MM.1S (cell line): ENCODE measurements around the gene GFI1.

Experiments
- DNase-seq: peaks from one replicate; pipeline ENCODE4 v3.0.0-alpha.2; 2015
- H2AFZ ChIP-seq: fragments of 300-600 bp; sonication (generic); 2 replicates; pipeline ENCODE4 v1.6.0; 2016; ENCODE audit warnings: antibody characterized with exemption, low read length
- H3F3A ChIP-seq: fragments of 300-600 bp; sonication (generic); 2 replicates; pipeline ENCODE4 v1.6.1; 2016; ENCODE audit warnings: mild to moderate bottlenecking, antibody characterized with exemption, low read length, moderate library complexity, mixed read lengths; ENCODE audit not compliant: insufficient read depth
- H3K27ac ChIP-seq: fragments of 300-600 bp; sonication (generic); 2 replicates; pipeline ENCODE4 v1.5.1; 2016; ENCODE audit warnings: mild to moderate bottlenecking, low read length
- H3K27me3 ChIP-seq: fragments of 300-600 bp; sonication (generic); replicated peaks from 2 replicates; pipeline ENCODE4 v1.6.0; 2016; ENCODE audit warnings: low read length; ENCODE audit not compliant: insufficient read depth
- H3K36me3 ChIP-seq: fragments of 300-600 bp; sonication (generic); replicated peaks from 2 replicates; pipeline ENCODE4 v1.6.1; 2016; ENCODE audit warnings: mild to moderate bottlenecking, low read length, mixed read lengths; ENCODE audit not compliant: insufficient read depth
- H3K4me1 ChIP-seq: fragments of 300-600 bp; sonication (generic); 2 replicates; pipeline ENCODE4 v1.6.1; 2016; ENCODE audit warnings: low read length, mixed read lengths
- H3K4me2 ChIP-seq: fragments of 300-600 bp; sonication (generic); 2 replicates; pipeline ENCODE4 v1.6.0; 2016; ENCODE audit warnings: low read depth, low read length
- H3K4me3 ChIP-seq: fragments of 300-600 bp; sonication (generic); 2 replicates; pipeline ENCODE4 v1.5.1; 2016; ENCODE audit warnings: low read length, mixed read lengths
- H3K79me2 ChIP-seq: fragments of 300-600 bp; sonication (generic); 2 replicates; pipeline ENCODE4 v1.6.1; 2016; ENCODE audit warnings: mixed run types, low read length, mixed read lengths
- H3K9ac ChIP-seq: fragments of 300-600 bp; sonication (generic); 2 replicates; pipeline ENCODE4 v1.6.1; 2016; ENCODE audit warnings: low read length, mixed read lengths
- H3K9me2 ChIP-seq: fragments of 300-600 bp; sonication (generic); replicated peaks from 2 replicates; pipeline ENCODE4 v1.6.1; 2016; ENCODE audit warnings: mild to moderate bottlenecking, low read length, mixed read lengths; ENCODE audit not compliant: insufficient read depth
- H3K9me3 ChIP-seq: fragments of 300-600 bp; sonication (generic); replicated peaks from 2 replicates; pipeline ENCODE4 v1.6.1; 2016; ENCODE audit warnings: mild to moderate bottlenecking, low read length, mixed read lengths; ENCODE audit not compliant: insufficient read depth
- H4K20me1 ChIP-seq: fragments of 300-600 bp; sonication (generic); 2 replicates; pipeline ENCODE4 v1.6.1; 2016; ENCODE audit warnings: mild to moderate bottlenecking, low read length, moderate library complexity, mixed read lengths; ENCODE audit not compliant: insufficient read depth
- EZH2 ChIP-seq: fragments of 300-600 bp; sonication (generic); optimal IDR thresholded peaks from 2 replicates; pipeline ENCODE3; 2017; ENCODE audit warnings: low read depth, mild to moderate bottlenecking, antibody characterized with exemption, low read length, mixed read lengths
- EZH2phosphoT487 ChIP-seq: fragments of 300-600 bp; sonication (generic); IDR thresholded peaks from 2 replicates; pipeline ENCODE4 v1.6.1; 2018; ENCODE audit warnings: antibody characterized with exemption, low read length
- TF ChIP-seq, protein P1 (sequence below): fragments of 300-600 bp; sonication (generic); IDR thresholded peaks from 2 replicates; pipeline ENCODE4 v1.5.1; 2016; ENCODE audit warnings: antibody characterized with exemption, low read length, mixed read lengths

The GFI1 gene

DNA sequence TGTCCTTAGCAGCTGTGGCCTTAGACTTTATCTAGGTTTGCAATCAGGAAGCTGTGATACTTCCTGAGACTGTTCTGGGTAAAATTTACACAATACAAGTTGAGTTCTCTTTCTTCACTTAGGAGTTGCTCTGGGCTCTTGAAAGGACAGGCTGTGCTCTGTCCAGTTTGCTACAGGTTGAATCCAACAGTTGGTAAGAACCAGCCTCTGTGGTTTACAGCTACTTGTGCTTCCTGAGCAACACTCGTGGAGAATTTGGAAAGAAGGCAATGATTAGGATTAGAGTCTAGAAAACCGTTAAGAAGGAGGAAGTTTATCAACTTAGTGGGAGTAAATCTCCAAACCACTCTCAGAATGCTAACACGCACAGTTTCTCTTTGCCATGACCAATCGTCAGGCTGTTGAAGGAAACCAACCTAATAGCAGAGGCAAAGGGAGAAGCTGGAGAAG lies 26.8 kb downstream of the GFI1 start:
- peaks cover 36% of the 10 kb centered on the region for H3K4me1 ChIP-seq
- H3K4me3 ChIP-seq: no peak overlapping the region
- no peaks in the 10 kb centered on the region for H3K9me2 ChIP-seq
- TF ChIP-seq EZH2phosphoT487: no peak
- TF ChIP-seq, protein P1, sequence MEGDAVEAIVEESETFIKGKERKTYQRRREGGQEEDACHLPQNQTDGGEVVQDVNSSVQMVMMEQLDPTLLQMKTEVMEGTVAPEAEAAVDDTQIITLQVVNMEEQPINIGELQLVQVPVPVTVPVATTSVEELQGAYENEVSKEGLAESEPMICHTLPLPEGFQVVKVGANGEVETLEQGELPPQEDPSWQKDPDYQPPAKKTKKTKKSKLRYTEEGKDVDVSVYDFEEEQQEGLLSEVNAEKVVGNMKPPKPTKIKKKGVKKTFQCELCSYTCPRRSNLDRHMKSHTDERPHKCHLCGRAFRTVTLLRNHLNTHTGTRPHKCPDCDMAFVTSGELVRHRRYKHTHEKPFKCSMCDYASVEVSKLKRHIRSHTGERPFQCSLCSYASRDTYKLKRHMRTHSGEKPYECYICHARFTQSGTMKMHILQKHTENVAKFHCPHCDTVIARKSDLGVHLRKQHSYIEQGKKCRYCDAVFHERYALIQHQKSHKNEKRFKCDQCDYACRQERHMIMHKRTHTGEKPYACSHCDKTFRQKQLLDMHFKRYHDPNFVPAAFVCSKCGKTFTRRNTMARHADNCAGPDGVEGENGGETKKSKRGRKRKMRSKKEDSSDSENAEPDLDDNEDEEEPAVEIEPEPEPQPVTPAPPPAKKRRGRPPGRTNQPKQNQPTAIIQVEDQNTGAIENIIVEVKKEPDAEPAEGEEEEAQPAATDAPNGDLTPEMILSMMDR: no peak
- H3K79me2 ChIP-seq: no peaks in the 10 kb centered on the region
- H3K27ac ChIP-seq: no peak overlapping the region
- no peak for DNase-seq
- H3F3A ChIP-seq: peaks cover 9% of the 10 kb centered on the region
- H3K9me3 ChIP-seq: no peaks in the 10 kb centered on the region
- H3K9ac ChIP-seq: no peak overlapping the region
- H2AFZ ChIP-seq: no peak overlapping the region
- H4K20me1 ChIP-seq: no peaks in the 10 kb centered on the region
- H3K27me3 ChIP-seq: no peaks in the 10 kb centered on the region
- no peak overlapping the region for H3K4me2 ChIP-seq
- no peaks in the 10 kb centered on the region for H3K36me3 ChIP-seq

DNA sequence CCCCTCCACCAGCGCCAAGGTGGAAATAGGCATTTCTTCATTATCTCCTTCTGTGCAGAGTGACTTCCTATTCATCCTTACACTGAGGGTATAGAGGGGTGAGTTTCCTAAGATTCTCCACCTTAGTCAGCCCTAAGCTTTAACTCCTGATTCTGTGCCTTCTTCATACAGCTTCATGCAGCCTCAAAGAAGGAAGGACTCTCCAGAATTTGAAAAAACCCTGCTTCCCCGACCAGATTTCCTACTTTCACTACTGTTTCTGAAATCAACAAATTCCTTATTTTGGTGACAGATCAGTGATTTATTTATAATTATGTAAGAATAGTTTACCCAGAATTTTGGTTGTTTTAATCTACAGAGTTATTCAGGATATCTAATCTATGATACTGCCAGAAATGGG lies 28.6 kb downstream of the GFI1 start:
- Histone ChIP-seq H3K4me1 (peaks cover 23% of the 10 kb centered on the region), H3F3A (peaks cover 9% of the 10 kb centered on the region), H3K27ac (no peak overlapping the region), H3K27me3 (no peaks in the 10 kb centered on the region), H4K20me1 (no peaks in the 10 kb centered on the region), H3K9me3 (no peaks in the 10 kb centered on the region), H3K9ac (no peak overlapping the region), H3K9me2 (no peaks in the 10 kb centered on the region), H3K79me2 (no peaks in the 10 kb centered on the region), H3K4me3 (no peak overlapping the region), H3K4me2 (no peak overlapping the region), H3K36me3 (no peaks in the 10 kb centered on the region), H2AFZ (no peak overlapping the region)
- TF ChIP-seq EZH2phosphoT487 (no peak), EZH2 (no peak)
- TF ChIP-seq, protein P1: no peak
- DNase-seq: no peak

DNA sequence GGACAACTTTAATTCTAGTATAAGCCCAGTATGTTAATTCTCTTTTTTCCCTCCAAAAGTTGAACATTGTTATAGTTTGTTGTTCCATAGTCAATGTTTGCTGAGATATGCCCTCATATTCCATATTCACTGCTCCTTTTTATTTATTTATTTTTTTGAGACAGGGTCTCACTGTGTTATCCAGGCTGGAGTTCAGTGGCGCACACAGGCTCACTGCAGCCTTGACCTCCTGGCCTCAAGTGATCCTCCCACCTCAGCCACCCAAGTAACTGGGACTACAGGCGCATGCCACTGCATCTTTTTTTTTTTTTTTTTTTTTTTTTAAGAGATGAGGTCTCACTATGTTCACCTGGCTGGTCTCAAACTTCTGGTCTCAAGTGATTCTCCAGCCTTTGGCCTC lies 38.7 kb downstream of the GFI1 start:
- no peak overlapping the region for H3K4me2 ChIP-seq
- H3F3A ChIP-seq: no peaks in the 10 kb centered on the region
- no peak for TF ChIP-seq EZH2phosphoT487
- TF ChIP-seq, protein P1: no peak
- no peak for TF ChIP-seq EZH2
- no peak overlapping the region for H2AFZ ChIP-seq
- DNase-seq: no peak
- no peaks in the 10 kb centered on the region for H3K79me2 ChIP-seq
- H3K9me3 ChIP-seq: no peaks in the 10 kb centered on the region
- H3K27ac ChIP-seq: no peak overlapping the region
- H3K36me3 ChIP-seq: no peaks in the 10 kb centered on the region
- H3K27me3 ChIP-seq: no peaks in the 10 kb centered on the region
- H3K9me2 ChIP-seq: no peaks in the 10 kb centered on the region
- H3K9ac ChIP-seq: no peak overlapping the region
- H3K4me3 ChIP-seq: no peak overlapping the region
- H3K4me1 ChIP-seq: no peaks in the 10 kb centered on the region
- no peaks in the 10 kb centered on the region for H4K20me1 ChIP-seq
